Karpas-422 (cell line): Measurements from ENCODE around the gene SLC25A41. TPM values are rescaled to one million over a fixed set of nuclear protein-coding genes. Genes with fewer than 3 reads are reported as not detected.

ENCODE experiments used
- DNase-seq: peaks from one replicate; pipeline ENCODE4 v3.0.0-alpha.2; 2015
- H2AFZ ChIP-seq: fragments of 200-600 bp; sonication (generic); 2 replicates; pipeline ENCODE4 v1.6.1; 2014; ENCODE audit warnings: antibody characterized with exemption, low read length, mixed read lengths
- H3K27ac ChIP-seq: fragments of 200-600 bp; sonication (generic); 2 replicates; pipeline ENCODE4 v1.5.1; 2014; ENCODE audit warnings: mild to moderate bottlenecking, low read length, moderate library complexity
- H3K27me3 ChIP-seq: fragments of 200-600 bp; sonication (generic); 2 replicates; pipeline ENCODE4 v1.6.1; 2014; ENCODE audit warnings: low read length, mixed read lengths
- H3K36me3 ChIP-seq: fragments of 200-600 bp; sonication (generic); 2 replicates; pipeline ENCODE4 v1.6.1; 2014; ENCODE audit warnings: low read length, mixed read lengths; ENCODE audit not compliant: insufficient read depth
- H3K4me1 ChIP-seq: fragments of 200-600 bp; sonication (generic); 2 replicates; pipeline ENCODE4 v1.6.1; 2014; ENCODE audit warnings: mild to moderate bottlenecking, low read length, mixed read lengths
- H3K4me2 ChIP-seq: fragments of 200-600 bp; sonication (generic); 2 replicates; pipeline ENCODE4 v1.6.1; 2014; ENCODE audit warnings: low read length, low read depth, mild to moderate bottlenecking; ENCODE audit not compliant: poor library complexity, severe bottlenecking
- H3K4me3 ChIP-seq: fragments of 200-600 bp; sonication (generic); 2 replicates; pipeline ENCODE4 v1.5.1; 2014; ENCODE audit warnings: mild to moderate bottlenecking, antibody characterized with exemption, low read length, mixed read lengths
- H3K79me2 ChIP-seq: fragments of 200-600 bp; sonication (generic); 2 replicates; pipeline ENCODE4 v1.6.1; 2014; ENCODE audit warnings: mild to moderate bottlenecking, low read length, mixed read lengths
- H3K9ac ChIP-seq: fragments of 200-600 bp; sonication (generic); 2 replicates; pipeline ENCODE4 v1.6.0; 2014; ENCODE audit warnings: low read length
- H3K9me2 ChIP-seq: fragments of 200-600 bp; sonication (generic), shearing (Covaris generic); replicated peaks from 2 replicates; pipeline ENCODE4 v1.6.0; 2014; ENCODE audit warnings: mild to moderate bottlenecking, low read length, moderate library complexity; ENCODE audit not compliant: insufficient read depth
- H3K9me3 ChIP-seq: fragments of 300-700, 200-600 bp; sonication (generic); 2 replicates; pipeline ENCODE4 v1.6.1; 2014; ENCODE audit warnings: low read length, mixed read lengths
- H4K20me1 ChIP-seq: fragments of 200-600 bp; sonication (generic); 2 replicates; pipeline ENCODE4 v1.6.1; 2014; ENCODE audit warnings: mild to moderate bottlenecking, antibody characterized with exemption, low read length, low read depth; ENCODE audit not compliant: insufficient read depth
- total RNA-seq: library from RNA; depleted of rRNA; stranded (reverse); fragments of >200 nt; shearing (Covaris generic); gene quantifications from 2 replicates; pipeline ENCODE4 v1.2.3, GENCODE V29; 2014; ENCODE audit warnings: low replicate concordance

The SLC25A41 gene
- total RNA-seq, 1 experiment from 2014 or later = 1.4 TPM

DNA sequence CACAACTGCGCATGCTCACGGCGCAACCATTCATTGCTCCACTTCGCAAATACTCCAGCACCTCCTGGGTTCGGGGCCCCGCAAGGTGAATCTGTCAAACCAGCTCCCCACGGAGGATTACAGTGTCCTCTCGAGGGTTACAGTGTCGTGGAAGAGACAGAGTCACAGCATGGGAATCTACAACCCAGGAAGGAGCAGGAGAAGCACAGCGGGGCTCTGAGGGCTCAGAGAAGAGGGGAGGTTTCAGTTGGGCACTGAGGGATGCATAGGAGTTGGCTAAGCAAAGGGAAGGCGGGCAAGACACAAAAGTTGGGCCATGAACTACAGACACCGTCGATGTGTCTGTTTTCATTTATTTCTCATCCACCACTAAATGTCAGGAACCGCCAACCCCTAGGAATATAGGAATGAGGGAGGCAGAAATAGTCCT is 39.6 kb downstream of the SLC25A41 start:
- Histone ChIP-seq H3K36me3 (peaks cover 10% of the 10 kb centered on the region; the same call in 1 of the 2 replicates), H4K20me1 (no peaks in the 10 kb centered on the region), H3K4me1 (peaks cover 18% of the 10 kb centered on the region), H3K9ac (peak overlapping the region; percentile 97), H3K27me3 (no peaks in the 10 kb centered on the region), H3K9me2 (no peaks in the 10 kb centered on the region), H3K4me3 (peak overlapping the region; percentile 97), H3K79me2 (peaks cover 26% of the 10 kb centered on the region), H3K9me3 (no peaks in the 10 kb centered on the region), H3K27ac (no peak overlapping the region), H3K4me2 (peak overlapping the region; percentile 93), H2AFZ (peak overlapping the region; percentile 100)
- DNase-seq = peak; percentile 87

DNA sequence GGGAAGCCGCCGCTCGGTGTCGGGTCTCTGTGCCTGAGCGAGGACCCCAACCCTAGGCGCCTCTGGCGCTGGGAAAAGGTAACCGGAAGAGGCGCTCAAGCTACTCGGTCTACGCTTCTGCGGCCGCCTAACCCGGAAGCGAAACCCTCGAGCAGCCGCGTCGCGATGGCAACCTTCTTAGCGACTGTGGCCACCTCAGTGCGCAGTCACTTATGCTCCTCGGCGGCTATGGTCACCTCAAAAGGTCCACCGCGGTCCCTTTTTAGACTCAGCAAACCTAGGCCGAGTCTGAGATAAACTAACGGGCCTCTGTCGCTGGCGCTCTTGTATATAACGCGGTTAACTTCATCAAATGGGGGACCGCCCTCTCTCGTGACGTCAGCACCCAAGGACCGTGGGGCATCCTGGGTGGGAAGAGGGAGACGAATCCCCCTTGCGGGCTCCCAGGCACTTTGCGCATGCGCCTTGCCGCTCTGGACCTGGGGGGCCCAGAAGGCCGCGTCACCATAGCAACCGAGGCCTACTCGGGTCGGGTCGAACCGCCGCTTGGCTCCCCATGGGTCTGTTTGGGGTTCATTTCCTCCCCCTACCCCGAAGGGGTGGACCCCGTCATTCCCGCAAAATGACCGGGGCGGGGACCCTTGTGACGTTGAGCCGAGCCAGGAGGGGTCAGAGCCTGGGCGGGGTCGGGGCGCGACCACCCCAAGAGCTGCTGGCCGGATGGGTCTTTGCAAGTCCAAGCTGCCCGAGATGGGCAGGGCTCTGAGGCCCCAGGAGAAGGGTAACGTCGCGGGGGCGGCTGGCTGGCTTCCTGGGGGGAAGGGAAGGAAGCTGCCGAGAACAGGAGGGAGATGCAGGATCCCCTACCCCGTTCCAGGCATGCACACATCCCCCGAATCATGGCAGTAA is 40.2 kb downstream of the SLC25A41 start, which contains the start of gene GTF2F1:
Gene GTF2F1, minus strand, starts transcription at position 91 of the 909 bp plus-strand sequence. CDS start 169 bp downstream, outside the sequence.
- Histone ChIP-seq H3K9ac (peak within 1 kb of the TSS; percentile 97), H3K27me3 (no peaks in the 10 kb centered on the region), H3K79me2 (peaks cover 26% of the 10 kb centered on the region), H3K9me2 (no peaks in the 10 kb centered on the region), H3K27ac (peak within 1 kb of the TSS; percentile 35; the same call in 1 of the 2 replicates), H3K4me3 (peak within 1 kb of the TSS; percentile 97), H2AFZ (peak within 1 kb of the TSS; percentile 100), H3K9me3 (no peaks in the 10 kb centered on the region), H3K4me2 (peak within 1 kb of the TSS; percentile 93), H3K36me3 (peaks cover 10% of the 10 kb centered on the region; the same call in 1 of the 2 replicates), H3K4me1 (peaks cover 18% of the 10 kb centered on the region), H4K20me1 (no peaks in the 10 kb centered on the region)
- DNase-seq = peak; percentile 98

DNA sequence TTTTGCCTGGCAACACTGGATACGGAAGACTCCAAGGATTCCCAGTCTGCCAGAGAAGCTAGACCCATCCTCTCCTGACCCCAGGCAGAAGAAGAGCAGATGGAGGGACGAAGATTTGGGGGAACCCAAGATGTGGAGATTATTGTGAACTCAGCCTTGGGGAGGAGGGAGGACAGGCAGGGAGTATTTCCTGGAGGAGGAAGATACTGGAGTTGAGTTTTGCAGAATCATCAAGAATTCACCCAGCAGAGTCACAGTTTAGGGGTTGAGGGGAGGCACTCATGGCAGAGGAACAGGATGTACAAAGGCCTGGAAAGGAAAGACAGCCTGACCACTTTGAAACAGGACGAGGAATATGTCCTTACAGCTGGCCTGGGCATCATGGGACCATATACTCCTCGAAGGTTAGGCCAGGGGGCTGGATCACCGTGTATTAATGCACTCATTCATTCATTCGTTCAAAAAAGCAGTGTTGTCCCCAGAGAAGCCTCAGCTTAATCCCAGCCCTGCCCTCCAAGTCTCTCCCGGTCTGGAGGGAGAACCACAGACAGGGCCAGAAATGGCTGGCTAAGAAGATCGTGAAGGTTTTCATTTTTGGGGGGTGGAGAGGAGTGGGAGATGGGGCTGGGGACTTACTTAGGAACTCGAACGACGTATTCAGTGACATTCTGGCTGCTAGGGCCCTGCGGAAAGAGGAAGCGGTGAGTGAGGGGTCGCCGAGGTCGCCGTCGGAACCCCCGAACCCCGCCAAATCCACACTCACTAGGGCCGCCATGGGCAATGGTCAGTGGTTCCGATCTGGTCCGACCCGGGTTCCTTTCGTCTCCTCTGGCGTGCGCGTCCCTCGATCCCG is 41.1 kb downstream of the SLC25A41 start:
- no peaks in the 10 kb centered on the region for H3K9me3 ChIP-seq
- H3K4me3 ChIP-seq = peak overlapping the region; percentile 97
- H3K4me1 ChIP-seq = peaks cover 18% of the 10 kb centered on the region
- H2AFZ ChIP-seq = peak overlapping the region; percentile 100; the same call in 1 of the 2 replicates
- H3K79me2 ChIP-seq = peaks cover 26% of the 10 kb centered on the region
- H3K9ac ChIP-seq = peak overlapping the region; percentile 97
- peak; percentile 38 for DNase-seq
- H4K20me1 ChIP-seq = no peaks in the 10 kb centered on the region
- peak overlapping the region; percentile 93 for H3K4me2 ChIP-seq
- peaks cover 10% of the 10 kb centered on the region; the same call in 1 of the 2 replicates for H3K36me3 ChIP-seq
- no peaks in the 10 kb centered on the region for H3K27me3 ChIP-seq
- H3K27ac ChIP-seq = no peak overlapping the region
- no peaks in the 10 kb centered on the region for H3K9me2 ChIP-seq

GRCh38 chr19:6387372-6387771 is 46.2 kb downstream of the SLC25A41 start:
- H3K4me3 ChIP-seq = no peak overlapping the region
- H2AFZ ChIP-seq = no peak overlapping the region
- H4K20me1 ChIP-seq = no peaks in the 10 kb centered on the region
- H3K36me3 ChIP-seq = peaks cover 15% of the 10 kb centered on the region
- peaks cover 9% of the 10 kb centered on the region for H3K4me1 ChIP-seq
- no peak overlapping the region for H3K9ac ChIP-seq
- no peaks in the 10 kb centered on the region for H3K9me3 ChIP-seq
- H3K79me2 ChIP-seq = peaks cover 20% of the 10 kb centered on the region
- H3K27me3 ChIP-seq = no peaks in the 10 kb centered on the region
- no peak overlapping the region for H3K4me2 ChIP-seq
- DNase-seq = peak; percentile 23
- no peaks in the 10 kb centered on the region for H3K9me2 ChIP-seq
- no peak overlapping the region for H3K27ac ChIP-seq

DNA sequence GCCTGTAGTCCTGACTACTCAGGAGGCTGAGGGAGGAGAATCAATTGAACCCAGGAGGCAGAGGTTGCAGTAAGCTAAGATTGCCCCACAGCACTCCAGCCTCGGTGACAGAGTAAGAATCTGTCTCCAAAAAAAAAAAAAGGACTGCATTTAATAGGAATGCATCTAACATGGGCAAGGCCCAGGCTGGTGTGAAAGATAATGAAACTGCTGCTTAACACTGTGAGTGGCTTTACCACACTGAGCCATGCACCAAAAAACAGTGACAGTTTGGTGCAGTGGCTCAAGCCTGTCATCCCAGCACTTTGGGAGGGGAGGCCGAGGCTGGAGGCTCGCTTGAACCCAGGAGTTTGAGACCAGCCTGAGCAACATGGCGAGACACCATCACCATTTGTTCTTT is 49.2 kb downstream of the SLC25A41 start:
- Histone ChIP-seq H3K4me3 (no peak overlapping the region), H3K9ac (no peak overlapping the region), H3K9me2 (no peaks in the 10 kb centered on the region), H3K4me2 (no peak overlapping the region), H3K27me3 (no peaks in the 10 kb centered on the region), H3K79me2 (no peaks in the 10 kb centered on the region), H3K9me3 (no peaks in the 10 kb centered on the region), H4K20me1 (no peaks in the 10 kb centered on the region), H3K27ac (no peak overlapping the region), H3K4me1 (no peaks in the 10 kb centered on the region), H3K36me3 (peaks cover 28% of the 10 kb centered on the region), H2AFZ (no peak overlapping the region)
- peak; percentile 10 for DNase-seq

DNA sequence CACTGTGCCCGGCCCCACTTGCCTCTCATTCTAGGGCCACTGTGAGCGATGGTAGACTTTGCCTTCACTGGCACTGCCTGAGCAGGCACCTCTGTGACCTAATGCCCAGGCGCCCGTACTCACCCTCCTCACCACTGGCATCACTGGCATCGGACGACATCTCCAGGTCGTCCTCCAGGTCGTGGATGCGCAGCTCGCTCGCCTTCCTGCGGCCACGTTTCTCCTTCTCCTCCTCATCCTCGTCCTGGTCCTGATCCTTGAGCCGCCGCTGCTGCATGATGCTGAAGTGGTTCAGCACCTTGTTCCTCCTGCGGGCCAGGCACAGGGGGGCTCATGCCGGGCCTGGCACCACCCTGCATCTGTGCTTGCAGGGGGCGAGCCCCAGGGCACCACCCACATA is 50.4 kb downstream of the SLC25A41 start:
- Histone ChIP-seq H3K9me3 (no peaks in the 10 kb centered on the region), H3K36me3 (peaks cover 26% of the 10 kb centered on the region), H3K4me2 (no peak overlapping the region), H3K9me2 (no peaks in the 10 kb centered on the region), H4K20me1 (no peaks in the 10 kb centered on the region), H2AFZ (no peak overlapping the region), H3K27me3 (no peaks in the 10 kb centered on the region), H3K9ac (no peak overlapping the region), H3K27ac (no peak overlapping the region), H3K4me3 (no peak overlapping the region), H3K79me2 (no peaks in the 10 kb centered on the region), H3K4me1 (no peaks in the 10 kb centered on the region)
- peak; percentile 28 for DNase-seq

GRCh38 chr19:6381030-6381750 is 52.4 kb downstream of the SLC25A41 start:
- Histone ChIP-seq H2AFZ (no peak overlapping the region), H3K27me3 (no peaks in the 10 kb centered on the region), H3K4me2 (no peak overlapping the region), H3K27ac (no peak overlapping the region), H3K4me3 (no peak overlapping the region), H3K9me3 (no peaks in the 10 kb centered on the region), H3K4me1 (no peaks in the 10 kb centered on the region), H4K20me1 (no peaks in the 10 kb centered on the region), H3K9me2 (no peaks in the 10 kb centered on the region), H3K36me3 (peaks cover 26% of the 10 kb centered on the region), H3K9ac (no peak overlapping the region), H3K79me2 (no peaks in the 10 kb centered on the region)
- DNase-seq = peak; percentile 34
